Stimulated activated CD4-positive, alpha-beta T cell treated with anti-CD3 and anti-CD28 coated beads, Interleukin-1b, Interleukin-23, amount 100 ng/mL, for 24 hours (primary cell): ENCODE measurements around the gene MGAT4A.
"Not testable (repeated sequence)": the region's sequence is repeated elsewhere in the genome, so short reads cannot be mapped to it uniquely, and the experiment has no call there.

Experiments used
- DNase-seq, 4 experiments: peaks; one replicate each; pipeline ENCODE4 v3.0.0-alpha.2; 2020; ENCODE audit warnings: low read depth in 4 of 4, low spot score in 1 of 4

Gene MGAT4A

DNA sequence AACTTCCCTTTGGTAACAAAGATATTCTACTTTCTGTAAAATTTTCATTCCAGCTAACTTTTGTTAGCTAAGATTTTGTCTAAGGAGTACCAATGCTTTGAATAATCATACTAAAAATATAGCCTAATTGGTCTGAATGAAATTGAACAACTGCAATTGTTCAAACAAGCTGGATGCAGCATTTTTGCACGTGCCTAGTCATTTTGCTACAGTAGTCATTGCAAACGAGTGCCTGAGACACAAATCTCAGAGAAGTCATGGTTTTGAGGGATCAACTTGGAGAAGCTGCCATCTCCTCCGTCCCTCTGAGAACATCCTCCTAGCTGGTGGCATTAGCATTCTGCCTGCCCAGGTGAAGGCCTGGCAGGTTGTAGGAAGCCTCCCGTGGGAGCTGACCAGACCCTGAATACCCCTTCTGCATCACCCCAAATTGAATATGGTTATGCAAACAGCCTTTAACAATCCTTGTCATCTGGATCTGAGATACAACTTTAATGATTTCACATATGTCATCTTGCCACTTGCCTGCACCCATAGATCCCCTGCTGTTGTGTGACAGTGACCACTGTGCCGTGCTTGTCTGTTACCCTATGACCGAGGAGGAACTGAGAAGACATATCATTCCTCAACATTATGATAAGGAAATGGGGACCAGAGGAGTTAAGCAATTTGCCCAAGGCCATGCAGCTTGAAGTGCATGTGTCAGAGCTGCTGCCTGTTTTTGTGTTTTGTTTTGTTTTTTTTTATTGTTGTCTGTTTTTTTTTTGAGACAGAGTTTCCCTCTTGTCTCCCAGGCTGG, 29.1 kb upstream of the MGAT4A start:
- DNase-seq: no peak

DNA sequence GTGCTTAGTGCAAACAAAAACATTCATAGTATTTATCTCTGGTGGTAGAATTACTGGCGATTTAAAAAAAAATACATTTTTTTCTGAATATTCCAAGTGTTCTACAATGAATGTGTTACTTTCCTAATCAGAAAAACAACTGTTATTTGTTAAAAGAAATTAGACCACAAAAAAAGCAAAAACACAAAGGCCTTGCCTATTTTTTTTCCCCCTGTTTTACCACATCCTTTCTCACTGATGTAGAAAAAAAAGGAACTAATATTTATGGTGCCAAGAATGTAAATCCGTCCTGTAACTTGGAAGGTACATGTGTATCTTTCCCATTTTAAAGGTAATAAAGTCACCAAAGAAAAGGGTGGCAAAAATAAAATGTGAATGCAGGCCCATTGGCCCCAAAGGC, 28.4 kb upstream of the MGAT4A start:
- DNase-seq: no peak

- no peak for DNase-seq
These were observed 27.0 kb upstream of the MGAT4A start for GRCh38 chr2:98757904-98758421.

- DNase-seq: no peak
These were observed 22.9 kb upstream of the MGAT4A start for GRCh38 chr2:98753801-98754200.

DNA sequence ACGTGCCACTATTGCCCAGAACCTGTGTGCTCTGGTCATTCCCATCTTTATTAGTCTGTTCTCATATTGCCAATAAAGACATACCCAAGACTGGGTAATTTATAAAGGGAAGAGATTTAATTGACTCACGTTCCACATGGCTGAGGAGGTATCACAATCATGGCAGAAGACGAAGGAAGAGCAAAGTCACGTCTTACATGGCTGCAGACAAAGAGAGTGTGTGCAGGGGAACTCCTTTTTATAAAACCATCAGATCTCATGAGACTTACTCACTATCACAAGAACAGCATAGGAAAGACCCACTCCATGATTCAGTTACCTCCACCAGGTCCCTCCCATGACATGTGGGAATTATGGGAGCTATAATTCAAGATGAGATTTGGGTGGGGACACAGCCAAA, 21.8 kb upstream of the MGAT4A start:
- DNase-seq: not testable (repeated sequence)

- no peak for DNase-seq
These were observed 20.8 kb upstream of the MGAT4A start for GRCh38 chr2:98751748-98752147.

- no peak for DNase-seq
These were observed 19.8 kb upstream of the MGAT4A start for GRCh38 chr2:98750593-98751282.

DNA sequence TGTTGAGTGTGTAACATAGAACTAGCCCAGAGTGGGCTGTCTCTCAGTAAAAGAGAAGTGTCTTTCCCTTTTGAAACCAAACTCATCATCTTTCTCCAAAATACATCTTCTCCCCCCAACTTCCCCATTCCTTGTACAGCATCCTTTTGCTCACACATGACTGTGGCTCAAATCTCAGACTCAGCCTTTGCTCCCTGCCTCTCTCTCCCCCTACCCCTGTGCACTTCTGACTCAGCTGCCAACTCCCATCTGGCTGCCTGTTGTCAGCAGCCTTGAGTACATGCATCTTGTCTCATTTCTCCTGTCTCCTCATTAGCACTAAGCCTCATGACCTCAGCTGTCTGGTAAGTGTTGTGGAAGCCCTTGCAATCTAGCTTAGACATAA, 18.1 kb upstream of the MGAT4A start:
- no peak for DNase-seq

GRCh38 chr2:98748292-98749065, 17.5 kb upstream of the MGAT4A start:
- no peak for DNase-seq

- no peak for DNase-seq
These were observed 17.0 kb upstream of the MGAT4A start for GRCh38 chr2:98747888-98748287.

- DNase-seq: no peak
These were observed 15.5 kb upstream of the MGAT4A start for GRCh38 chr2:98746426-98746825.

- DNase-seq: no peak
These were observed 13.7 kb upstream of the MGAT4A start for GRCh38 chr2:98744595-98744994.

GRCh38 chr2:98743835-98744234, 12.9 kb upstream of the MGAT4A start:
- no peak for DNase-seq

DNA sequence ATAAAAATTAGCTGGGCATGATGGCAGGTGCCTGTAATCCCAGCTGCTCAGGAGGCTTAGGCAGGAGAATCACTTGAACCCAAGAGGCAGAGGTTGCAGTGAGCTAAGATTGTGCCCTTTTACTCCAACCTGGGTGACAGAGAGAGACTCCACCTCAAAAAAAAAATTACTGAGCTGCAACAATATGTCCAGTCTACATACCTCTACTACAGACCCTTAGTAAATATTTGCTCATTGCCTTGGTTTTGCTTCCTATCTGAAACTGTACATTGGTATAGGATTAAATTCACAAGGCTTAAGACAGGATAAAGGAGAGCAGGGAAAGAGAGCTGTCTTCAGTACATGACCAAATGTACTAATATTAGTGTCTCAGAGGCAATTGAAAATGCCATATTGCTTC, 8.1 kb upstream of the MGAT4A start:
- DNase-seq: no peak

GRCh38 chr2:98738304-98738703, 7.4 kb upstream of the MGAT4A start:
- DNase-seq: no peak

DNA sequence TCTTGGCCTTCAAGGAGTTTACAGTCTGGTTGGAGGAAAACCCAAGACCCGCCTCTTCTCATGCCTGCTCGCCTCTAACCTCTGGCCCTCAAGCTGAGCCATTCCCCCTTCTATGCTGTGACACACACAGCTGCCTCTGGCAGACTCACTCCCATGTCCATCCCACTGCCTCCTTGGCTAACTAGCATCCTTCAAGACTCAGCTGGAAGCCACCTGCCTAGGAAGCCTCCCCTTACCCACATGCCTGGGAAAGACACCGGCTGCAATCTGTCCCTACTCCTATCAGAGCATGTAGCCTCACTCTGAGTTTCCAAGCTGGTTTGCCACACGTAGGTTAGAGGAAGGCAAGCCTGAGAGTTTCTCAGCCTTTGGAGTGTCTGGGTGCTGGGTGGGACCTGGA, 6.9 kb upstream of the MGAT4A start:
- no peak for DNase-seq

DNA sequence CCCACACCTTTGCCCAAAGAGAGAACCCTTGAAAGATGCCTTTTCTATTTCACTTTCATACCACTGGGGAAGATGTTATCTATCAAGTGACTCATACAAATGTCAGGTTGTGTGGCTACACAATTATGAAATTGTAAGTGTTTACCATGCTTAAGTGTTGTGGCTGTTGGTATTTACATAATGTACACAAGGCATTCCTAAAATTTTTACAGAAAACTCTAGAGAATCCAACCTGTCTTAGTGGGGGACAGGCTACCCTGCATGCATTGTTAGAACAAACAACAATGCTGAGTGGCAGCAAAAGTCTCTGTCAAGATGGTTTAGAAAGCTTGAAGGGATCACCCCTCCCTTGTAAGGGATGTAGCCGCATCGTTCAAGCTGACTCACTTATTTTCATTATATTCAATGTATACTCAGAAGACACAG, 5.5 kb upstream of the MGAT4A start:
- no peak for DNase-seq

GRCh38 chr2:98734823-98735260, 3.9 kb upstream of the MGAT4A start:
- DNase-seq: no peak

DNA sequence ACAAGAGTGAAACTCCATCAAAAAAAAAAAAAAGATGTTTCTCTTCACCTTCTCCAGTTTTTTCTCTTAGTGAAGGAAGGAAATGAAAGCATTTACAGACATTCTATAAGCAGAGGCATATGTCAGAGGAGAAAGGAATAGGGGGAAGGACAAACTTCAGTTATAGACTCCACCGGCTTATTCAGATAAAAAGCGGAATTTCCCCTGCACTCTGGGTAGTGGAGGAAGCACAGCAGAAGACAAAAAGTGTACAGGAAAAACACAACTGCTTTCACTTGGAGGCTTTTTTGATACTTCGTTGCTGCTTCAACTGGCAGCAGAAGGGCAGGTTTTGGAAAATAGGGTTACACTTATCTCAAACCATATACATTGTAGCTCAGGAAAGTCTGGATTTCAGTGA, 3.2 kb upstream of the MGAT4A start:
- no peak for DNase-seq

GRCh38 chr2:98732430-98733051, 1.6 kb upstream of the MGAT4A start:
- DNase-seq: no peak

- DNase-seq: no peak
These were observed 990 bp upstream of the MGAT4A start for GRCh38 chr2:98731894-98732349.
